Colonic mucosa (tissue), 4 donors: Measurements from ENCODE around the gene ZSCAN1. TPM values are rescaled to one million over a fixed set of nuclear protein-coding genes. Genes with fewer than 3 reads are reported as not detected.

Source experiments
- DNase-seq: peaks from one replicate; pipeline ENCODE4 v3.0.0-alpha.2; 2020
- H3K27ac ChIP-seq: fragments of 200-600 bp; one replicate; pipeline ENCODE4 v1.8.0; 2021
- H3K27me3 ChIP-seq: fragments of 200-600 bp; one replicate; pipeline ENCODE4 v1.8.0; 2021
- H3K36me3 ChIP-seq: fragments of 200-600 bp; one replicate; pipeline ENCODE4 v1.8.0; 2021
- H3K4me1 ChIP-seq: fragments of 200-600 bp; one replicate; pipeline ENCODE4 v1.8.0; 2021; ENCODE audit warnings: mild to moderate bottlenecking
- H3K4me3 ChIP-seq: fragments of 200-600 bp; one replicate; pipeline ENCODE4 v1.8.0; 2021
- H3K9ac ChIP-seq, 2 donors: one replicate each; pipeline ENCODE4 v1.7.0; 2013; ENCODE audit warnings: control low read depth in 2 of 2, low read depth in 2 of 2, low read length in 2 of 2
- H3K9me3 ChIP-seq: fragments of 200-600 bp; one replicate; pipeline ENCODE4 v1.8.0; 2021
- CTCF ChIP-seq: fragments of 200-600 bp; IDR thresholded peaks from one replicate; pipeline ENCODE4 v1.8.0; 2022; ENCODE audit warnings: antibody characterized with exemption, mild to moderate bottlenecking
- intact Hi-C: fragments of 100-400 bp; cut with DNase I; formaldehyde crosslinking; loops from one replicate; pipeline ENCODE4 v1.14.1; 2022
- total RNA-seq, 2 donors: library from RNA; stranded (reverse); fragmentation: NEBNext Ultra II Directional in 1 of 2; extraction: Animal tissue kit (Norgen Biotek cat#: 25700) in 1 of 2; gene quantifications; one replicate each; pipeline ENCODE4 v1.2.1, GENCODE V29; 2021
- donor health status: healthy.
- donor health status: DM: no; HTN: no; CAD: no.
- donor health status: DM: no; HTN: no; CAD: no.

ZSCAN1 gene
- total RNA-seq, 2 donors from 2014 or later: not detected

GRCh38 chr19:58056861-58057260 lies 23.0 kb downstream of the ZSCAN1 start:
- Histone ChIP-seq H3K27me3 (no peaks in the 10 kb centered on the region), H3K4me3 (no peak overlapping the region), H3K9me3 (peaks cover 4% of the 10 kb centered on the region), H3K36me3 (no peaks in the 10 kb centered on the region), H3K27ac (no peak overlapping the region), H3K9ac (no peak overlapping the region), H3K4me1 (no peaks in the 10 kb centered on the region)
- intact Hi-C loops: no loop called here
- no peak for TF ChIP-seq CTCF
- no peak for DNase-seq

- Histone ChIP-seq H3K9ac (no peak overlapping the region), H3K4me1 (no peaks in the 10 kb centered on the region), H3K4me3 (no peak overlapping the region), H3K27ac (no peak overlapping the region), H3K9me3 (peaks cover 1% of the 10 kb centered on the region), H3K27me3 (no peaks in the 10 kb centered on the region), H3K36me3 (no peaks in the 10 kb centered on the region)
- DNase-seq: no peak
- intact Hi-C loops: no loop called here
- TF ChIP-seq CTCF: no peak
These were observed 24.6 kb downstream of the ZSCAN1 start for GRCh38 chr19:58058467-58058866.

GRCh38 chr19:58059003-58059670 lies 25.3 kb downstream of the ZSCAN1 start, which contains the start of gene ZNF135:
Gene ZNF135, plus strand, starts transcription at chr19:58059282. Its CDS starts 721 bp downstream, at chr19:58060003.
- intact Hi-C loops: no loop called here
- TF ChIP-seq CTCF: no peak
- H3K27me3 ChIP-seq: no peaks in the 10 kb centered on the region
- no peaks in the 10 kb centered on the region for H3K9me3 ChIP-seq
- H3K4me3 ChIP-seq: peak within 1 kb of the TSS; percentile 41
- H3K27ac ChIP-seq: peak within 1 kb of the TSS; percentile 71
- DNase-seq: peak; percentile 84
- peak within 1 kb of the TSS; percentile 26 to 56 for H3K9ac ChIP-seq
- no peaks in the 10 kb centered on the region for H3K4me1 ChIP-seq
- no peaks in the 10 kb centered on the region for H3K36me3 ChIP-seq

GRCh38 chr19:58059671-58060078 lies 25.9 kb downstream of the ZSCAN1 start:
- peak overlapping the region; percentile 41 for H3K4me3 ChIP-seq
- H3K27me3 ChIP-seq: no peaks in the 10 kb centered on the region
- intact Hi-C loops: no loop called here
- no peak for DNase-seq
- peak overlapping the region; percentile 26 to 56 for H3K9ac ChIP-seq
- no peaks in the 10 kb centered on the region for H3K4me1 ChIP-seq
- H3K36me3 ChIP-seq: no peaks in the 10 kb centered on the region
- no peaks in the 10 kb centered on the region for H3K9me3 ChIP-seq
- no peak for TF ChIP-seq CTCF
- peak overlapping the region; percentile 71 for H3K27ac ChIP-seq

GRCh38 chr19:58060231-58060630 lies 26.4 kb downstream of the ZSCAN1 start:
- no peak for TF ChIP-seq CTCF
- DNase-seq: no peak
- Histone ChIP-seq H3K27me3 (no peaks in the 10 kb centered on the region), H3K4me1 (no peaks in the 10 kb centered on the region), H3K27ac (no peak overlapping the region), H3K9me3 (no peaks in the 10 kb centered on the region), H3K36me3 (no peaks in the 10 kb centered on the region), H3K9ac (peak overlapping the region in 1 of 2 donors; percentile 56), H3K4me3 (no peak overlapping the region)
- intact Hi-C loops: no loop called here
